ENCODE data around the gene CPEB3.
"Not testable (repeated sequence)": the region's sequence is repeated elsewhere in the genome, so short reads cannot be mapped to it uniquely, and the experiment has no call there.

The CPEB3 gene

DNA sequence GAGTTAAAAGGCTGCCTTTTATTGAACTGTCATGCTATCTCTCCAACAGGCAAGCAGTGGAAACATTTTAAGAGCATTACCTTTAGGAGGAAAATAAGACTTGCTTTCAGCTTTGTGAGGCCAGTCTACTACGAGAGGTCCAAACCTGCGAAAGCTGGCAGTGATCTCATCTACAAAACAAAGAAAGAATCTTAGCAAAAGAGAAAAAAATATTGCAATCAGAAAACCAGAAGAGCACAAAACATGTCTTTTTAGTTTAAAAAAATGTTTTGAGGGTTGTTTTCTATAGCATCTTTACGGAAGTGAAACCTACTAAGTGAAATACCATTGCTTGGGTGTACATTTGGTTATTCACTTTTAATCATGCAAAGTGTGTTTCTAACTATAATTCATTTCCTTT lies 147.9 kb downstream of the CPEB3 start:
- no peak for DNase-seq (ENCODE audit: low read depth in 2 of 2)

DNA sequence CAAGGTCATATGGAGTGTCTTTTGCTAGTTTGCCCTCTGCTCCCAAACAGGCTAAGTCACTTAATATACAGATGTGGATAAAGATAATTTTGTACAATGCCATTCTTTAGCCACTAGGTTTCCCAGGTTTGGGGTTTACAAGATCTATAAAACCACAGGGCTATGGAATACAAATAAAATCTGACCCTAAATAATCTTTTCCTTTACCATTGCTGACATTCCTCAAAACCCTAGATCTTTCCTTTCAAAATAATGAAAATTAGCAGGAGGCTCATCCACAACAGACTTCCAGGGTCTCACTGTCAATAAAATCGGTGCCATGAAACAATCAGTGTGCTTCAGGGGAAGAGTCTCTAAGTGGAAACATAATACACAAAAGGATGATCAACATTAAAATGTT lies 148.4 kb downstream of the CPEB3 start:
- no peak for DNase-seq (ENCODE audit: low read depth in 2 of 2)

GRCh38 chr10:92141147-92141546 lies 149.7 kb downstream of the CPEB3 start:
- not testable (repeated sequence) for DNase-seq (ENCODE audit: low read depth in 2 of 2)

DNA sequence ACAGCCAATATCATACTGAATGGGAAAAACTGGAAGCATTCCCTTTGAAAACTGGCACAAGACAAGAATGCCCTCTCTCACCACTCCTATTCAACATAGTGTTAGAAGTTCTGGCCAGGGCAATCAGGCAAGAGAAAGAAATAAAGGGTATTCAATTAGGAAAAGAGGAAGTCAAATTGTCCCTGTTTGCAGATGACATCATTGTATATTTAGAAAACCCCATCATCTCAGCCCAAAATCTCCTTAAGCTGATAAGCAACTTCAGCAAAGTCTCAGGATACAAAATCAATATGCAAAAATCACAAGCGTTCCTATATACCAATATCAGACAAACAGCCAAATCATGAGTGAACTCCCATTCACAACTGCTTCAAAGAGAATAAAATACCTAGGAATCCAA lies 156.8 kb downstream of the CPEB3 start:
- DNase-seq (ENCODE audit: low read depth in 2 of 2), result not testable (repeated sequence)

DNA sequence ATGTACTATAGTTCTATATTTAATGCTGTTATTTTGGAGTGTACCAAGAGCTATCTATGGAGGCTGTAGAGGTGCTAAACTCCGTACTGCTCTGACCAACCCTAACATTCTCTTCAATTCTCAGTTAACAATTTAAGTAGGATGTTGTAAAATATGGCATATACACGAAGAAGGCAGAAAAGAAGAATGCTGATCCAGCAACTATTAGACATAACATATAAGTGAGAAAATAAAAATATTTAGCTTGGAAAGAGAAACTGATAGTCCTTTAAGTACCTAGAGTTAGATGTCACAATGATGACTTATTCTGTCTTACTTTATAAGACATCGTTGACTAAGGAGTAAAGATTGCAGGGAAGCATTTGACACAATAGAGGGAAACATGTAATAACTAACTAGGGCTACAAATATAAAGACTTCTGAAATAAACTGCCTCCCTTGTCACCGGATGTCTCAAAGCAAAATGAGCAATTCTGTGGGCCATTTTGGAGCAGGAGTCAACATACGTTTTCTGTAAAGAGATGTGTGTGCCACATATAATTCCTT lies 159.5 kb downstream of the CPEB3 start:
- no peak for DNase-seq (ENCODE audit: low read depth in 2 of 2)

DNA sequence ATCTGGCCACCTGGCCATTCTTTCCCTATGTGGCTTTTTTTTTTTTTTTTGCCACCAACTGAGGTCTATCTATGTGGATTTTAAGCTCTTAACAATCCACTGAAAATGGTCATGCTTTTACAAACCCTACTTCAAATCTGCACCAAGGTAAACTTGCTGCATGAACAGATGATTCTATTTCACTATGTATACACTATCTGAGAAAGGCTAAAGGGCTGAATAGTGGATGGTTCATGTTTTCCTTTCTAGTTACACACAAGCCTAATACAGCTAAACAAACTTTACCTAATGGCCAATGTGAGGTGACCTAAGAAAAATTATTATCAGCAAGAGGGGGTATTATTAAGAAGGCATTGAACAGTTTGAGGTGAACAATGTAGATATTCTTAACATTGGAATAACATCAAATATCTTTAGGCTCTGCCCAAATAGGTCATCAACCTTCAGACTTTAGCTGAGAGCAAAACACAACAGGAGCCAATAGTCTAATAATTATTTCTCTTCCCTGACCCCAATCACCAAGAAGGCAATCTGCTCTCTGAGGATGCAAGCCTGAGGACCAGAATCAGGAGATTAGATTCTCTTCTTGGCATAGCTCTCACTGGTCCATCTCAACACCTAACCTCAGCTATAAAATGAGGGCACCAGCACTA lies 160.1 kb downstream of the CPEB3 start:
- DNase-seq (ENCODE audit: low read depth in 2 of 2), result no peak

- DNase-seq (ENCODE audit: low read depth in 2 of 2), result no peak
These were observed 164.7 kb downstream of the CPEB3 start for GRCh38 chr10:92126100-92126650.

GRCh38 chr10:92125144-92125543 lies 165.7 kb downstream of the CPEB3 start:
- no peak for DNase-seq (ENCODE audit: low read depth in 2 of 2)

DNA sequence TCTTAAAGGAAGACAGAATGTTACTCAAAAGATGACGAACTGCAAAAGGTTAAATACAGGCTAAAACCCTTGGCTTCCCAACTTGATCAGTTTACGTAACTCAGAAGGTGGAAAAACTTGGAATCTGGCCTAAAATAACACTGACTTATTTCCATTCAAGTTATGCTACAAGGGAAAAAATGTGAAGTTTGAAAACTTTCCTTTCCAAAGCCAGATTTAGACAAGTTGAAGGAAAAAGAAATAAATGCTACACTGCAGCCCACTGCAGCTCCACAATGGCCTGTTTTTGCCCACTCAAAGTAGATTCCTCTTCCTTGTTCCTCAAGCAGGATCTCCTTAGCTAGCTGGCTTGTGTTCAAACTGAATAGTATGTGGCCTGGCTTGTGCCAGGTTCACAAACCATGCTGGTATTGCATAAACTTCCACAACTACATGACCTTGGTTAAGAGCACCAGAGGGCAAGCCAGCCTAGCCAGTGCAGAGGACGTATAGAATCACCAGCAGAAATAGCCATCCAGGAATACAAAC lies 166.2 kb downstream of the CPEB3 start:
- peak; percentile 32 to 35 for DNase-seq (ENCODE audit: low read depth in 2 of 2)

- DNase-seq (ENCODE audit: low read depth in 2 of 2), result no peak
These were observed 166.9 kb downstream of the CPEB3 start for GRCh38 chr10:92124020-92124419.

GRCh38 chr10:92122941-92123450 lies 167.9 kb downstream of the CPEB3 start:
- no peak for DNase-seq (ENCODE audit: low read depth in 2 of 2)

DNA sequence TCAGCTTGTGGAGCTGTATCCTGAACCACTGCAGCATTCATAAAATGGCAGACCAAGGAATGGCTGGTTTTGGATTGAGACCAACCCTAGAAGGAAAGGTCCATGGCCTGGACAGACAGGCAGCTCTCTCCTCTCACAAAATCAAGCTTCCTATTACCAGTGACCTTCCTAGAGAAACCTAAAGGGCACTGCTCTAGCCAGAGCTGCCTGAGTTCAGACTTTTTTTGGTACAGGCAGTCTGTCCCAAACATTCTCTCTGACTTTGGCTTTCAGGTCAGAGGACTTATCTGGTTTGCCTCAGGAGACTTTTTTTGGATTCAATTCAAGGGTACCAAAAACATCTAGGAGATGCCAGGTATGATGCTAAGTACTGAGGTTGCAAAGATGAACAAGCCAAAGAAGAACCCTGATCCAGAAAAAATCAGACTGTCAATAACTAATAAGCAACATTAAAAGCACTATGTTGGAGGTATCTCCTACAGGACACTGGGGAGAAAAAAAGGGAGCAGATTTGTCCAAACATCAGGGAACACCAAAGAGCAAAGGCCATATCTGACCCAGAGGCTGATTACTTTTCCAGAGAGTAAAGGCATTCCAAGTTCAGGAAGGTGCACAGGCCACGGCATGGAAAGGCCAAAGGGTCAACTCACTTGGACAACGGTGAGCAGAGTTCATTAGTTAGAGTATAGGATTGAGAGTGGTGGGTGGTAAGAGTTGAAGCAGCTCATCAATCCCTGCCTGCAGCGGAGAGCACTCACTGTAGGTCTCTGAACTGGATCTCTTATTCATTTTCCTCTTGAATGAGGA lies 169.0 kb downstream of the CPEB3 start:
- no peak for DNase-seq (ENCODE audit: low read depth in 2 of 2)

DNA sequence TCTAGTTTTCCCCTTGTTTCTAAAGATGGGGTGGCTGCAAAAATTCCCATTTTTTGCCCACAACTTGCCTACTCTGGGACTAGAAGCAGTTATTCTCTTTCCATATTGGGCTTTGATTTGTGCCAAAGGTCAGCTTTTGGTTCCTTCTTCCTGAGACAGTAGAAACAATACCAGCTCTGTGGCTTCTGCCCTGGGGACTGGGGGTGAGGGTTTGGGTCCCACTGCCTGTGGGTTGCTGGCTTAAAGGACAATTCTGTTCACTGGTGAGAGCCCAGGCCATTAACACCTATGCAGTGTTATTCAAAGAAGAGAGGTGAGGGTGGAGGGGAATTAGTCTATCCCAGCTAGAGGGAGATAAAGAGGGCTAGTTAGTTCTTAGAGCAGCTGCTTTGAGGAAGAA lies 171.5 kb downstream of the CPEB3 start:
- no peak for DNase-seq (ENCODE audit: low read depth in 2 of 2)

- DNase-seq (ENCODE audit: low read depth in 2 of 2), result not testable (repeated sequence)
These were observed 176.0 kb downstream of the CPEB3 start for GRCh38 chr10:92114917-92115316.

DNA sequence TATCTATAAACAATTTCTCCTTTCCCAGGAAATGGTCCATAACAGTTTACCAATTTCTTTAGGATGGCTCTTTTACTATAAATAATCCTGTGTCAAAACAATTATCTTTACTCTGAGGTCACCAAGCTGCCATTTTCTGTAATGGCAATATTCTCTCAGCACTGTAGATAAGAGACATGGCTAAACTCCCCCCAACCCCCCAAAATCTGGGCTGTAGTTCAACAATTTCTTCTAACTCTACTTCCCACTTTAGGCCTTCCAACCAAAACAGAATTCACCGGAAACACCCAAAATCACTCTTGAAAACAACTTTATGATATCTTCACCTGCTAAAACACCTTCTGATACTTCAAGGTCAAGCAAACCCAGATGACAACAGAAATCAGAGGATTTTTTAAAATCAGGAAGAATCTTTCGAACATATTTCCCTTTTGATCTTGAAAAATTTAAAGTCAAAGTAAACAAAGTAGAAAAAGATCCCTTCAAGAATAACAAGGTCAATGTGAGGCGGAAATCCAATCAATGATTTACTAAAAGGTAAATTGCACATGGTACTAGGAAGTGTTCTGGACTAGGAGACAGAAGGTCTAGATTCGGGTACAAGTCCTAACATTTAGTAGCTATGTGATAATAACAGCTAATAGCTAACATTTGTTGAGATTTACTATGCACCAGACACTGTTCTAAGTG lies 176.8 kb downstream of the CPEB3 start:
- no peak for DNase-seq (ENCODE audit: low read depth in 2 of 2)

DNA sequence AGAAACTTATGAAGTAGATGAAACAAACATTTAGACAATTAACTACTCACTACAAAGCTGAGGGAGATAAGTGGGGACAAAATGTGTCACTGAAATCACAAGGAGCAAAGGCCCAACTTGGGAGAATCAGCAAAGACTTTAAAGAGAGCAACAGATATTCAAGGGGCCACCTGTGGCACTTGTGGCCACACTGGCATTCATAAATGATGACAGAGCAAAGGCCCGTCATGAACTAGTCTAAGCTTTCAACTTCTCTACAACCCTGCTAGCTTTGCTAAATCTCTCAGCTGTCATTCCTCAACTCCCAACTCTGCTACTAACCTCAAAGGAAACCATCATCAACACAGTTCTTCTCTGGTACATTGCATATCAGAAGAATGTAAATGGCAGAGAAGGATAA lies 178.4 kb downstream of the CPEB3 start:
- DNase-seq (ENCODE audit: low read depth in 2 of 2), result no peak

GRCh38 chr10:92111336-92111939 lies 179.4 kb downstream of the CPEB3 start:
- DNase-seq (ENCODE audit: low read depth in 2 of 2), result no peak

DNA sequence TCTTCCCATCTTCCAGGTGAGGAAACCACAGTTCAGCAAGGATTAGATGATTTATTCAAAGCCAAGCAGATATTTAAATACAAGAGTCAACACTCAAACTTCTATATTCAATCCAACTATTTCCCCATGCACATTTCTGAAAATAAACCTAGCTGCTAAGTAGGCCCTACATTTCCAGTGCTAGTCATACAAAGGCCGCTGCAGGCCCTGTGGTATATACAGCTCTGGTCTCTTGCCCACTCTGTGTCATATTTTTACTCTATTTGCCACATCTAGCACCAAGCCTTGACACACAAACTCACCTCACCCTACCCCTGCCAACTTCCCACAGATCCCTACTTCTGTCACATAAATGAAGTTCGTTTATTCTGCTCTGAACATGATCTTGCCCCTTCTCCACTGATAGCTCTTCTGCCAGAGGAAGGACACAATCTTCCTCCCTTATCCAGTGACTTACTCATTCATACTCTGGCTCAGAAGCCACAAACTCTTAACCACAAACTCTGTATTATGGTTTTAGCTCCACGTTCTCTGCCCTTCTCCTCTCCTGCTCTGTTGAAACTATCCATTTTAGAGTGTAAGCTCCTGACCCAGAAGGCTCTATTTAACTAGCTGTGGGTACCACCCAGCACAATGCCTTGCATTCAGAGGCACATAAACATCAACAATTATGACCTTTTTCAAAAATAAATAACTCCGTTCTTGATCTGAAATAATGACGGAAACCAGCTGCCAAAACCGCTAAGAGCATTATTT lies 180.7 kb downstream of the CPEB3 start:
- DNase-seq (ENCODE audit: low read depth in 2 of 2), result no peak

DNA sequence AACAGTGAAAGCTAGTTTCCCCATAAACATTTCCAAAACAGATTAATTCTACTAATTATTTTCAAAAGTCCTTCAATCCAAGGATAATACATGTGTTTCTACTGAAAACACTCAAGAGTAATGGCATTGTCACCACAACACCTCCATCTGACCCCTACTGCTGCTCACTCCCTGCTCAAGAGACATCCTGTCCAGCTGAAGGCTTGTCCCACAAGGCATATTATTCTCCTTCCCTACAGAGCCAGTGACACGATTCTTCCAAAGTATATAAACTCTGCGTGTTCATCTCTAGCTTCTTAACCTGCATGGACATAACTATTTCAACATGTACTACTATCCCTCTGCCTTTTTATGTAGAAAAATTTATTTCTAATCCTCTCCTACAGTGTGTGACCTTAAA lies 182.1 kb downstream of the CPEB3 start:
- no peak for DNase-seq (ENCODE audit: low read depth in 2 of 2)

- DNase-seq (ENCODE audit: low read depth in 2 of 2), result no peak
These were observed 182.8 kb downstream of the CPEB3 start for GRCh38 chr10:92108120-92108519.

All from fibroblast of skin of left quadriceps (primary cell).